Gastrocnemius medialis (tissue), 4 donors: ENCODE results near the gene PSMA3. TPM values are rescaled to one million over a fixed set of nuclear protein-coding genes. Genes with fewer than 3 reads are reported as not detected.

Source experiments
- ATAC-seq, 2 donors: fragments of 150-250 bp; one replicate each; pipeline ENCODE4 v1.9.1; 2016
- DNase-seq, 2 donors: peaks; one replicate each; pipeline ENCODE4 v3.0.0-alpha.2; 2019
- H3K27ac ChIP-seq, 4 donors: fragments of 200-600 bp; sonication (generic); 1 replicate in 1 of 4; 2 replicates in 3 of 4; pipeline ENCODE4 v1.5.1; 2016 to 2018; ENCODE audit warnings: mild to moderate bottlenecking in 2 of 4, moderate library complexity in 1 of 4
- H3K27me3 ChIP-seq, 3 donors: fragments of 200-600 bp; sonication (generic) in 2 of 3; 1 replicate in 1 of 3; 2 replicates in 2 of 3; pipeline versions ENCODE4 v1.5.1 to v1.6.0; 2016 to 2019; ENCODE audit warnings: mild to moderate bottlenecking in 1 of 3, moderate library complexity in 1 of 3
- H3K36me3 ChIP-seq, 2 donors: fragments of 200-600 bp; sonication (generic) in 1 of 2; one replicate each; pipeline ENCODE4 v1.5.1; 2017 to 2018
- H3K4me1 ChIP-seq, 2 donors: fragments of 200-600 bp; sonication (generic) in 1 of 2; one replicate each; pipeline ENCODE4 v1.5.1; 2016 to 2017; ENCODE audit warnings: mild to moderate bottlenecking in 2 of 2
- H3K4me3 ChIP-seq, 4 donors: fragments of 200-600 bp; sonication (generic) in 3 of 4; 1 replicate in 1 of 4; 2 replicates in 3 of 4; pipeline ENCODE4 v1.5.1; 2016 to 2019; ENCODE audit warnings: mild to moderate bottlenecking in 2 of 4
- H3K9me3 ChIP-seq, 3 donors: fragments of 200-600 bp; sonication (generic) in 2 of 3; 1 replicate in 1 of 3; 2 replicates in 2 of 3; pipeline ENCODE4 v1.5.1; 2016 to 2019
- POLR2A ChIP-seq, 2 donors: fragments of 450-650 bp; IDR thresholded peaks; one replicate each; pipeline ENCODE4 v1.6.1; 2017; ENCODE audit warnings: antibody characterized with exemption in 2 of 2, mild to moderate bottlenecking in 2 of 2, moderate library complexity in 2 of 2
- in situ Hi-C, 4 donors: fragments of 200-750 bp; cut with MboI; loops; one replicate each; pipeline versions ENCODE4 v1.15.0 to v1.8.0; 2017; ENCODE audit warnings: low sequenced_read_pairs in 4 of 4
- intact Hi-C: fragments of 100-400 bp; cut with DNase I; formaldehyde crosslinking; loops from one replicate; pipeline ENCODE4 v1.15.1; 2023; ENCODE audit warnings: low total_unique reads
- total RNA-seq, 4 donors: library from RNA; depleted of rRNA; stranded (reverse); fragments of >200 nt; gene quantifications; one replicate each; pipeline versions ENCODE4 v1.1.0 to v1.2.3, GENCODE V29; 2016
- TF ChIP-seq, protein P1 (sequence below), 5 experiments: fragments of 450-650 bp in 3 of 5; fragments of 200-600 bp in 2 of 5; sonication (generic) in 2 of 5; IDR thresholded peaks in 4 of 5; conservative IDR thresholded peaks in 1 of 5; 1 replicate in 4 of 5; 2 replicates in 1 of 5; pipeline ENCODE4 v1.5.1; 2016 to 2019; ENCODE audit warnings: antibody characterized with exemption in 5 of 5, mild to moderate bottlenecking in 3 of 5, moderate library complexity in 3 of 5

Gene PSMA3
- total RNA-seq, 4 donors from 2014 or later = 200 to 301 (median 217) TPM

- H3K4me3 ChIP-seq = no peak overlapping the region
- intact Hi-C loops = no loop called here
- DNase-seq (no peak), ATAC-seq (no peak)
- no peak for TF ChIP-seq POLR2A (IDR thresholded peaks at IDR 0.05)
- TF ChIP-seq, protein P1, sequence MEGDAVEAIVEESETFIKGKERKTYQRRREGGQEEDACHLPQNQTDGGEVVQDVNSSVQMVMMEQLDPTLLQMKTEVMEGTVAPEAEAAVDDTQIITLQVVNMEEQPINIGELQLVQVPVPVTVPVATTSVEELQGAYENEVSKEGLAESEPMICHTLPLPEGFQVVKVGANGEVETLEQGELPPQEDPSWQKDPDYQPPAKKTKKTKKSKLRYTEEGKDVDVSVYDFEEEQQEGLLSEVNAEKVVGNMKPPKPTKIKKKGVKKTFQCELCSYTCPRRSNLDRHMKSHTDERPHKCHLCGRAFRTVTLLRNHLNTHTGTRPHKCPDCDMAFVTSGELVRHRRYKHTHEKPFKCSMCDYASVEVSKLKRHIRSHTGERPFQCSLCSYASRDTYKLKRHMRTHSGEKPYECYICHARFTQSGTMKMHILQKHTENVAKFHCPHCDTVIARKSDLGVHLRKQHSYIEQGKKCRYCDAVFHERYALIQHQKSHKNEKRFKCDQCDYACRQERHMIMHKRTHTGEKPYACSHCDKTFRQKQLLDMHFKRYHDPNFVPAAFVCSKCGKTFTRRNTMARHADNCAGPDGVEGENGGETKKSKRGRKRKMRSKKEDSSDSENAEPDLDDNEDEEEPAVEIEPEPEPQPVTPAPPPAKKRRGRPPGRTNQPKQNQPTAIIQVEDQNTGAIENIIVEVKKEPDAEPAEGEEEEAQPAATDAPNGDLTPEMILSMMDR (IDR thresholded peaks at IDR 0.05 in 4 of 5, conservative IDR thresholded peaks at IDR 0.05 in 1 of 5) = no peak
- no peak overlapping the region for H3K27ac ChIP-seq
- no peaks in the 10 kb centered on the region for H3K9me3 ChIP-seq
- no peaks in the 10 kb centered on the region for H3K27me3 ChIP-seq
- peaks cover 10 to 99% of the 10 kb centered on the region in 2 donors for H3K36me3 ChIP-seq
- in situ Hi-C loops = no loop called here
- no peaks in the 10 kb centered on the region for H3K4me1 ChIP-seq
Observed at GRCh38 chr14:58265401-58265800, 20.8 kb downstream of the PSMA3 start.

GRCh38 chr14:58270628-58271027 lies 26.0 kb downstream of the PSMA3 start:
- H3K36me3 ChIP-seq = peaks cover 4 to 82% of the 10 kb centered on the region in 2 donors
- DNase-seq (no peak), ATAC-seq (no peak)
- TF ChIP-seq, protein P1 (IDR thresholded peaks at IDR 0.05 in 4 of 5, conservative IDR thresholded peaks at IDR 0.05 in 1 of 5) = no peak
- intact Hi-C loops (no loop called here), in situ Hi-C loops (no loop called here)
- no peaks in the 10 kb centered on the region for H3K9me3 ChIP-seq
- H3K4me1 ChIP-seq = no peaks in the 10 kb centered on the region
- no peaks in the 10 kb centered on the region for H3K27me3 ChIP-seq
- no peak overlapping the region for H3K27ac ChIP-seq
- H3K4me3 ChIP-seq = no peak overlapping the region

DNA sequence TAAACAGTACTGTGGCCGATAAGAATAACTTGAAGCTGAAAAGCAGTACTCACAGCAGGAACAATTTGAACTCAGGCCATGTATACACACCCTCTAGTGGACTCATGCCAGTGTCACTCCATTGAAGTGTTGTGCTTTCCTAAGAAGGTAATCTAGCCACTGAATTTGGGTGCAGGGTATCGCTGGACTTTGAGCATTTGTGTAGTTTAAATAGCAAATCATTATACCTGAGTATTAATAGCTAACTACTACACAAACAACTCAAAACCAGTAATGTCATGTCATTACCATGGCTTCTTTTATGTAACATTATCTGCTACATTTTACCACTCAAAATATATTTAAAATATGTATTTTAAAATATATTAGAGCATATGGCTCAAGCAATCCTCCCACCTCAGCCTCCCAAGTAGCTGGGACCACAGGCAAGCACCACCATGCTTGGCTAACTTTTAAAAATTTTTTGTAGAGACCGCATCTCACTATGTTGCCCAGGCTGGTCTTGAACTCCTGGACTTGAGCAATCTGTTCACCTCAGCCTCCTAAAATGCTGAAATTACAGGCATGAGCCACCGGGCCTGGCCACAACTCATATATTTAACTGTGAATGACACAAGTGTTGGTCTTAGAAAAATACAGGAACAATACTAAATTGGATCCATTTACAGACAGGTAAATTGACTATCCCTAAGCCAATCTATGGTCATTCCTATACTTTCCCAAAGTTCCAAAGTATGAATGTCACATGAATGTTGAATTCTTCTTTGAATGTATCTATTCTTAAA lies 28.1 kb downstream of the PSMA3 start:
- ATAC-seq (peak in 1 of 2 donors; percentile 30), DNase-seq (no peak)
- Histone ChIP-seq H3K4me1 (no peaks in the 10 kb centered on the region), H3K27ac (peak overlapping the region in 2 of 4 donors; percentile 6 to 15), H3K9me3 (no peaks in the 10 kb centered on the region), H3K4me3 (no peak overlapping the region), H3K27me3 (no peaks in the 10 kb centered on the region), H3K36me3 (peaks cover 0 to 60% of the 10 kb centered on the region in 2 donors)
- TF ChIP-seq, protein P1 (IDR thresholded peaks at IDR 0.05 in 4 of 5, conservative IDR thresholded peaks at IDR 0.05 in 1 of 5) = peak in 1 of 5 experiments; percentile 7
- no peak for TF ChIP-seq POLR2A (IDR thresholded peaks at IDR 0.05)
- in situ Hi-C loops (no loop called here), intact Hi-C loops (no loop called here)

GRCh38 chr14:58274881-58275280 lies 30.2 kb downstream of the PSMA3 start:
- in situ Hi-C loops (no loop called here), intact Hi-C loops (no loop called here)
- Histone ChIP-seq H3K27me3 (no peaks in the 10 kb centered on the region), H3K27ac (peak overlapping the region in 2 of 4 donors; percentile 4 to 44), H3K4me1 (no peaks in the 10 kb centered on the region), H3K4me3 (no peak overlapping the region), H3K9me3 (no peaks in the 10 kb centered on the region), H3K36me3 (peaks cover 0 to 49% of the 10 kb centered on the region in 2 donors)
- DNase-seq = no peak
- no peak for ATAC-seq
- no peak for TF ChIP-seq POLR2A (IDR thresholded peaks at IDR 0.05)
- TF ChIP-seq, protein P1 (IDR thresholded peaks at IDR 0.05 in 4 of 5, conservative IDR thresholded peaks at IDR 0.05 in 1 of 5) = no peak
